ENCODE data around the gene ZFAND3. TPM values are rescaled to one million over a fixed set of nuclear protein-coding genes. Genes with fewer than 3 reads are reported as not detected.

Gene ZFAND3
- total and polyA plus RNA-seq, 2 donors (not counting 1 experiment from before 2014, with no cell fraction given) = 13.5 to 58.3 TPM

GRCh38 chr6:37822851-37823682, 3.5 kb downstream of the ZFAND3 start:
- DNase-seq (no peak), ATAC-seq (ENCODE audit: low read depth) (no peak)
- H3K4me2 ChIP-seq (replicated peaks; ENCODE audit: low read depth, low read length, poor library complexity, severe bottlenecking) = no peak overlapping the region
- intact Hi-C loops (cut with micrococcal nuclease) = loop anchor here (10.0 kb wide), 1 partner anchor 162 kb away; no protein-coding TSS in a partner anchor
- no peak overlapping the region for H3K27ac Mint-ChIP-seq
- H2AFZ ChIP-seq (ENCODE audit: insufficient read depth, low read depth, low read length, poor library complexity, severe bottlenecking) = no peak overlapping the region
- peak overlapping the region; percentile 3 for H3K4me3 Mint-ChIP-seq
- no peaks in the 10 kb centered on the region for H3K9me3 Mint-ChIP-seq (ENCODE audit: insufficient read depth)
- no peak for TF ChIP-seq EZH2 (IDR thresholded peaks at IDR 0.05; ENCODE audit: borderline replicate concordance, insufficient read depth, low read depth, low read length, poor library complexity, severe bottlenecking)
- no peak for TF ChIP-seq CTCF (IDR thresholded peaks at IDR 0.05)
- CTCF ChIA-PET = no interaction called here
- no peak overlapping the region for H3K9ac ChIP-seq (ENCODE audit: low read length)
- POLR2A ChIA-PET = interaction anchor here (0.6 kb wide), 2 partner anchors 183 to 414 kb away, joined by 3 to 4 read pairs; no protein-coding TSS in a partner anchor
- H3K4me1 ChIP-seq (ENCODE audit: control insufficient read depth in 2 of 2, insufficient read depth in 2 of 2, low read length in 2 of 2) = peaks cover 25 to 29% of the 10 kb centered on the region in 2 donors
- no peak overlapping the region for H3K27ac ChIP-seq (ENCODE audit: low read length in 2 of 2)
- H3K36me3 ChIP-seq (replicated peaks in 1 of 2; ENCODE audit: control extremely low read depth in 1 of 2, control insufficient read depth in 1 of 2, extremely low read depth in 1 of 2, insufficient read depth in 2 of 2, low read length in 1 of 2) = no peaks in the 10 kb centered on the region
- H3K79me2 ChIP-seq (ENCODE audit: control insufficient read depth, insufficient read depth, low read length) = peaks cover 77% of the 10 kb centered on the region
- H4K20me1 ChIP-seq (ENCODE audit: control insufficient read depth, insufficient read depth, low read length, poor library complexity, severe bottlenecking) = peaks cover 43% of the 10 kb centered on the region
- 77% methylated on average over 12 of the region's 12 CpGs for WGBS (ENCODE audit: insufficient coverage)
- no peaks in the 10 kb centered on the region for H3K27me3 ChIP-seq (replicated peaks in 1 of 4; ENCODE audit: control extremely low read depth in 1 of 4, control insufficient read depth in 3 of 4, insufficient read depth in 4 of 4, low read length in 3 of 4)
- no peaks in the 10 kb centered on the region for H3K9me3 ChIP-seq (ENCODE audit: control extremely low read depth in 1 of 3, control insufficient read depth in 2 of 3, insufficient read depth in 1 of 3, low read length in 2 of 3)
- peaks cover 67% of the 10 kb centered on the region for H3K4me1 Mint-ChIP-seq
- no peak overlapping the region for H3K4me3 ChIP-seq (ENCODE audit: control extremely low read depth in 1 of 5, extremely low read depth in 1 of 5, insufficient read depth in 1 of 5, low read depth in 2 of 5, low read length in 4 of 5)
- no peaks in the 10 kb centered on the region for H3K27me3 Mint-ChIP-seq

- no CpG with 5 or more reads among the region's 3 CpGs for WGBS (ENCODE audit: insufficient coverage)
- DNase-seq (no peak), ATAC-seq (ENCODE audit: low read depth) (no peak)
- Mint-ChIP-seq H3K4me3 (no peak overlapping the region), H3K27ac (no peak overlapping the region), H3K4me1 (peaks cover 64% of the 10 kb centered on the region), H3K27me3 (no peaks in the 10 kb centered on the region), H3K9me3 (ENCODE audit: insufficient read depth) (no peaks in the 10 kb centered on the region)
- no peak overlapping the region for H3K4me2 ChIP-seq (replicated peaks; ENCODE audit: low read depth, low read length, poor library complexity, severe bottlenecking)
- peaks cover 47% of the 10 kb centered on the region for H4K20me1 ChIP-seq (ENCODE audit: control insufficient read depth, insufficient read depth, low read length, poor library complexity, severe bottlenecking)
- CTCF ChIA-PET = no interaction called here
- H3K27me3 ChIP-seq (replicated peaks in 1 of 4; ENCODE audit: control extremely low read depth in 1 of 4, control insufficient read depth in 3 of 4, insufficient read depth in 4 of 4, low read length in 3 of 4) = no peaks in the 10 kb centered on the region
- H3K4me1 ChIP-seq (ENCODE audit: control insufficient read depth in 2 of 2, insufficient read depth in 2 of 2, low read length in 2 of 2) = peaks cover 22 to 24% of the 10 kb centered on the region in 2 donors
- H3K36me3 ChIP-seq (replicated peaks in 1 of 2; ENCODE audit: control extremely low read depth in 1 of 2, control insufficient read depth in 1 of 2, extremely low read depth in 1 of 2, insufficient read depth in 2 of 2, low read length in 1 of 2) = no peaks in the 10 kb centered on the region
- H3K27ac ChIP-seq (ENCODE audit: low read length in 2 of 2) = no peak overlapping the region
- no peak overlapping the region for H3K4me3 ChIP-seq (ENCODE audit: control extremely low read depth in 1 of 5, extremely low read depth in 1 of 5, insufficient read depth in 1 of 5, low read depth in 2 of 5, low read length in 4 of 5)
- no peaks in the 10 kb centered on the region for H3K9me3 ChIP-seq (ENCODE audit: control extremely low read depth in 1 of 3, control insufficient read depth in 2 of 3, insufficient read depth in 1 of 3, low read length in 2 of 3)
- intact Hi-C loops (cut with micrococcal nuclease) = loop anchor here (10.0 kb wide), 1 partner anchor 161 kb away; no protein-coding TSS in a partner anchor
- POLR2A ChIA-PET = interaction anchor here (0.7 kb wide), 1 partner anchor 202 kb away, joined by 4 read pairs; no protein-coding TSS in a partner anchor
- TF ChIP-seq CTCF (IDR thresholded peaks at IDR 0.05) (no peak), EZH2 (IDR thresholded peaks at IDR 0.05; ENCODE audit: borderline replicate concordance, insufficient read depth, low read depth, low read length, poor library complexity, severe bottlenecking) (no peak)
- no peak overlapping the region for H2AFZ ChIP-seq (ENCODE audit: insufficient read depth, low read depth, low read length, poor library complexity, severe bottlenecking)
- H3K79me2 ChIP-seq (ENCODE audit: control insufficient read depth, insufficient read depth, low read length) = peaks cover 88% of the 10 kb centered on the region
- H3K9ac ChIP-seq (ENCODE audit: low read length) = no peak overlapping the region
Observed at GRCh38 chr6:37824170-37824569, 4.6 kb downstream of the ZFAND3 start.
